Fibroblast of upper back skin (primary cell): ENCODE data around the gene GRM1.

Experiments used
- DNase-seq: peaks from one replicate; pipeline ENCODE4 v3.0.0-alpha.2; 2013

The GRM1 gene

DNA sequence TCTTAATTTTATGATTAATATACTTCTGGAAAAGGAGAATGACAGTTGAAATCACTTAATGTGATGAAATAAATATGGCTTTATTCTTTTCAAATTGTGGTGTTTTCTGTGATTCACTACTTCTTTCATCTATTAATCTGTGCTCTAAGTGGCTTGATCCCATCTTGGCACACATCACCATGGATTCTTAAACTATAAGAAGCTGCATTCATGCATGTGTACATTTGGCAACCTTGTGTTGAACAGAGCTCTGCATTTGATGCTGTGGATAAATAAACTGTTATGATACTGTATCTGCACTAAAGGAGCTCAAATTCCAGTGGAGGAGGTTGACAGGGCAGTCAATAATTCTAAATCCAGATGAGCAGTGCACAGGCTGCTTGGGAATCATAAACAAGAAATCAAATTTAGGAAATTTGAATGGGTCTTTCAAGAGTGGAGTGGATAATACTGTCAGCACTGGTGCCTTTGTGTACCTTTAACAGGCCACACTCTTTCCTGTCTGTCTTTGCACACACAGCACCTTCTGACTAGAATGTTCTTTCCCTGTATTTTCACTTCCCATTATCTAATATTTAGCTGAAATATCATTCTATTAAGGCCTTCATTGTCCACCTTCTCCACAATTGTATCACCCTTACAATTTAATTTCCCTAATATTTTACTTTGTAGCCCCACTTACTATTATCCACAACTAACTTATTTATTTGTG lies 252.9 kb downstream of the GRM1 start:
- no peak for DNase-seq

DNA sequence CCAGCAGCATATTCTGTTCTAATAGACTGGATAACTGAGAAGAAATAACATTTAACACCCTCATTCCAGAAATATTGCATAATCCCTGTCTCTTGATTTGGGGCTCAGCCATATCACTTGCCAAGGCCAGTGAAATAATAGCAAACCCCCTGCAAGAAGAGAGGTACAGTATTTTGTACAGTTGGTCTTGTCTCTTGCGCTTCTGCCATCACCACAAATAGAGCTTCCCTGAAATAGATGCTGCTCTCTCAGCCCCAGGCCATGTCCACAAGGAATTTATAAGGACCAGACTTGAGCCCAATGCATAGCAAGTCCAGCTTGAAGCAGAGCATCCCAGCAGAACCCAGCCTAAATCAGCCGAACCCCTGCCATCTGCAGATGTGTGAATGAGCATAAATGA lies 254.0 kb downstream of the GRM1 start:
- DNase-seq, result no peak

DNA sequence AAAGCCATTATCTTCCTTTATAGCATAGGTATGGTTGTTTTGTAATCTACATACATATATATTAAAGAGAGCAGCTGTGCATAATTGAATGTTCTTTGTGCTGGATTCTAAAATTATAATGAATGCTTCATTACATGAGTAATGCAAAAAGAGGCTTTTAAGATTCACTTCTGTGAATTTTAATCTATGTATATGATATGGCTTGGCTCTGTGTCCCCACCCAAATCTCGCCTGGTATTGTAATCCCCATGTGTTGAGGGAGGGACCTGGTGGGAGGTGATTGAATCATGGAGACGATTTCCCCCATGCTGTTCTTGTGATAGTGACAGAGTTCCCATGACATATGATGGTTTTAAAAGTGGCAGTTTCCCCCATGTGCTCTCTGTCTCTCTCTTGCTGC lies 255.4 kb downstream of the GRM1 start:
- DNase-seq, result no peak

DNA sequence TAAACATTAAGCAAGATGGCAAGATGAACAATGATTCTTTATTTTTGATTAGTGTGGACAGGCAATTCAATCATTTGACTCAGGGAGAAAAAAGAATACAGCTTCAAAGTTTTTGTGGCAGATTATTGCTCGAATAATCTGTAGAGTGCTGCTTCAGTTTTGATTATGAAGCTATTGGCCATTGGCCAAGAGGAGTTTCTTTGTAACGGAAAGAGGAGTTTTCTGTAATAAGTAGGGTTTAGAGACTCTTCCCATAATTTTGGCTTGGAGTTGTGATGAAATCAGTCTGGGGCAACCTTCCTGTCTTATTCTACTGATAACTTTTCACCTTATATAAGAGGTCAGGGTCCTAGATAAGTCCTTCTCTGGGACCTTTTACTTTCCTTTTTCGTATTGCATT lies 258.1 kb downstream of the GRM1 start:
- no peak for DNase-seq

DNA sequence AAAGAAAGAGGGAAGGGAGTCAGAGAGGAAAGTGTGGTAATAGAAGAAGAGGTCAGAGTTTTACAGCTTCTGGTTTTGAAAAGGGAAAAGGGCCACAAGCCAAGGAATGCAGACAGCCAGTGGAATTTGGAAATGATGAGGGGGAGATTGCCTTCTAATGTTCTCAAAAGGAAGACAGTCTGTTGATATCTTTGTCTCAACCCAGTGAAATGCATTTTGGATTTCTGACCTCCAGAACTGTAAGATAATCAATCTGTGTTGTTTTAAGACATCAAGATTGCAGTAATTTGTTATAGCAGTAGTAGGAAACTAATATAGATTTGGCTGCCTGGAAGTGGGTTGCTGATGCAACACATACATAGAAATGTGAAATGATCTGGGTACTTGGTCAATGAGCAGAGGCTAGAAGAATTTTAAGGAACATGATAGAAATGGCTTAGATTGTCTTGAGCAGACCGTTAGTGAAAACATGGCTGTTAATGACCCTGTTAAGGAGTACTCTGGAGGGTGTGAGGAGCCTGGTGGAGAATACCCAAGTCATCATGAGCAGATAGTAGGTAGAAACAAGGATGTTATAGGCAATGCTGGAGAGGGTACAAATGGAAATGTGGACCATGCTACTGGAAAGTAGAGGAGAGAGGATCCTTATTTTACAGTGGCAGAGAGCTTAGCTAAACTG lies 259.0 kb downstream of the GRM1 start:
- peak; percentile 83 for DNase-seq

DNA sequence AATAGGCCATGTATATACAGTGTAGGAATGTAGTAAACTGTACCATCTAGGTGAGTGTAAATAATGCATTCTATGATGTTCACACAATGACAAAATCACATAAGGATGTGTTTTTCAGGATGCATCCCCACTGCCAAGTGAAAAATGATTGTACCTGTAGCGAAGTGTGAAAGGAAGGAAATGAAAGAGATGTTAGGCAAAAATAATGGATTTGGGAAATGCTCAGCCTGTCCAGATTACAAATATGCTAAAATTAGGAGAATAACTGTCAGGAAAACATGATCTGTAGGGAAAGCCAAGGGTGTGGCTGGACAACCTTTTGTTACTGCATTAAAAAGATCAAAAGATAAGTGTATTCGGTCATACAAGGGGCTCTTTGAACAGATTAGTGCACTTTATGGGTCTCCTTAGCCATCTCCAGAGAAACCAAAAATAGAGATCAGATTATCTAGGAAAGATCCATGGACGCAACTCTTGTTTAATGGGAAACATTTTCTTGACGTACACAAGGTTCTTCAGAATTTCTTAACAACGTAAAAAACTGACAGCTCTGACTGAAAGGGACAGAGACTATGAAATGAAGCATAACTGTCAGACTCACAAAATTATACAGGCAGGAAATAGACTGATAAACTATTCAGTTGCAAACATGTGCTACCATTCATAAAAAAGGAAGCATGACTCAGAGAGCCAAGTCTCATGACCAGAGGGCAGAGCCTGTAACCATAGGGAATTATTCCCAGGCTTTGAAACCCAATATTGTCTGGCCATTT lies 261.1 kb downstream of the GRM1 start:
- peak; percentile 83 for DNase-seq

DNA sequence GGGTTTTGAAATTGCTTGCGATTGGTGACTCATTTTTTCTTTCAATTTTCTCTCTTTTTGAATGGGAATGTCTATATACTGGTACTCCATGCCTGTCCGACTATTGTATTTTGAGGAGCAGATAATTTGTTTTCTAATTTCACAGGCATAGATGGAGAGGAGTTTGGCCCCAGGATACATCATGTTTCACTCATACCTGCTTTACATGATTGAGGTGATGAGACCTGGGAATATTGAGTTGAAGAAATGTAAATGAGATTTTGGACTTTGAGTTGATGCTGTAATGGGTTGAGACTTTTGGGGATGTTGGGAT lies 261.7 kb downstream of the GRM1 start:
- no peak for DNase-seq

DNA sequence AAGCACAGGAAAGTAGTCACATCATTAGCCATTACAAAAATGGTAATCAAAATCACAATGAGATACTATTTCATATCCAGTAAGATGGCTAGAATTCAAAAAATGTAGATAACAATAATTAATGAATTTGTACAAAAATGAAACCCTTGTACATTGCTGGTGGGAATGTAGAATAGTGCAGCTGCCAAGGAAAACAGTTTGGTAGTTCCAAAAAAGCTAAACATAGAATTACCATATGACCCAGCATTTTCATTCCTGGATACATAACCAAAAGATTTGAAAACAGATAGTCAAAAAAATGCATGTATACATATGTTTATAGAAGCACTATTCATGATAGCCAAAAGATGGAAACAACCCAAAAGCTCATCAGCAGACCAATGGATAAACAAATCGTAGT lies 263.6 kb downstream of the GRM1 start:
- peak; percentile 13 for DNase-seq

DNA sequence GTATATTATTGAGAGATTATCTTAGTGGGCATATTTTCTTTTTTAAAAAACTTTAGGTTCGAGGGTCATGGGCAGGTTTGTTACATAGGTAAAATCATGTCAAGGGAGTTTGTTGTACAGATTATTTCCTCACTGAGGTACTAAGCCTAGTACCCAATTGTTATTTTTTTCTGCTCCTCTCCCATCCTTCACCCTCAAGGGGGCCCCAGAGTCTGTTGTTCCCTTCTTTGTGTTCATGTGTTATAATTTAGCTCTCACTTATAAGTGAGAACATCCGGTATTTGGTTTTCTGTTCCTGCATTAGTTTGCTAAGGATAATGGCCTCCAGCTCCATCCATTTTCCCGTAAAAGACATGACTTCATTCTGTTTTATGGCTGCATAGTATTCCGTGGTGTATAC lies 266.8 kb downstream of the GRM1 start:
- no peak for DNase-seq

DNA sequence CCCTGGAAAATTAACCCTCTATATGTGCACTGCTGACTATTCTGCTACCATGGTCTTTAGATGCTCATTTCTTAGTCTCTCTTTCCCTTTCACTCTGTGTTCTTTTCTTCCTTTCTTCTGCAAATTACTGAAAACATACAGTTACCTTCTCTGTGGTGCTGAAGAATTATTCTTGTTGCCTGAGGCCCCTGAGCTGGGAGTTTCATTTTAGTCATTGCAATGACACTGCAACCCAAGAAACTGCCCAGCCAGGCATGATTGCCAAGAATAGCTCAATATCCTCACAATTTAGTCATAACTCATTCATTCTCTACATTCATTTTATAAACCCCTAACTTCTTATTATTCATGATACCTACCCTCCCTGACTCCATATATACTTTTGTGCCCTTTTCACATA lies 269.0 kb downstream of the GRM1 start:
- no peak for DNase-seq

DNA sequence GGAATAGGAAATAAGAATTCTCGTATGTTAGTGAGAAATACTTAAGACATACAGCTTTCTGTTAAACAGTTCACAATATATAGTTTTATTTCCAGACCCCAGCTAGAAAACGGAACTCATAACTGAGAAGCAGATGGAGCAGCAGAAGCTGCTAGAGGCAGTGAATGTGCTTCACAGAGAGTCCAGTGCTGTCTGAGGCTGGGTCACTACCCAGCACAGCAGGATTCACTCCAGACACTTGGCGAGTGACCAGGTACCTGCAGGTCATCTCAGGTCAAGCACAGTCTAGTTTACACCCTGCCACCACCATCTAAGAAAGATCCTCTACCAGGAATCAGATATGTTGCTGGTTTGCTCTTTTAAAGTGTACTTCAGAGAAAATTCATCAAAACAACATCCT lies 271.7 kb downstream of the GRM1 start:
- no peak for DNase-seq

DNA sequence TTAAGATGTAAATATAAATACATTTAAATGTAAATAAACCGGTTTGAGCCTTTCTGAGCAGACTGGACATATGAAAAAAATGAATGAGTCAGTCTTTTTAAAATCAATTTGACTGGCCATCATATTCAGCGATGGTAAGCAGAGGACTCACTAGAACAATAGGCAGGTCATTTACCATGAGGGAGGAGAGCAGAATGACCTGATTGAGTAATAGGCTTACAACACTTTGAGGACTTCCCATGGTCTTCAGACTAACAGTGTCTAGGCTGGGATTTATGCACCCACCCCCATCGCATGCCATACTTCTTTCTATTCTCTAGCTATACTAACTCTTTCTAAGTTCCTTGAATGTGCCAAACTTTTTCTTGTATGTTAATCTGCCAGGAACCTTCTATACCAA lies 272.9 kb downstream of the GRM1 start:
- DNase-seq, result no peak

DNA sequence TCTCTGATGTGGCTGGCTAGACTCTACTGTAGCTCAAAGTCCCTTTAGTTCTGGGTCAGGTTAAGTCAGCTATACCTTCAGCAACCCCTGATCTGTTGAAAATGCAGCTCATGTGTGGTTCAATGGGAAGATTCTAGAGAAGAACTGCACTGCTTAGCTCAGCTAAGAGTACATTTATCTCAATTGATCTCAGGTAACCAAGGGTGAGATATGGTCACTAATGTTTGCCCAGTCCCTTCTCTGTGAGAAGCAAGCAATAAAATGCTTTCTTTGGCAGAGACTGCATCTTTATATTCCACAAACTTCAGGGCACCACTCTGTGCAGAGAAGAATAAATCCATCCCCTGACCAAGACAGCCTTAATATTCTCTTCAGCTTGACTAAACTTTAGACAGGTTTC lies 274.1 kb downstream of the GRM1 start:
- no peak for DNase-seq

DNA sequence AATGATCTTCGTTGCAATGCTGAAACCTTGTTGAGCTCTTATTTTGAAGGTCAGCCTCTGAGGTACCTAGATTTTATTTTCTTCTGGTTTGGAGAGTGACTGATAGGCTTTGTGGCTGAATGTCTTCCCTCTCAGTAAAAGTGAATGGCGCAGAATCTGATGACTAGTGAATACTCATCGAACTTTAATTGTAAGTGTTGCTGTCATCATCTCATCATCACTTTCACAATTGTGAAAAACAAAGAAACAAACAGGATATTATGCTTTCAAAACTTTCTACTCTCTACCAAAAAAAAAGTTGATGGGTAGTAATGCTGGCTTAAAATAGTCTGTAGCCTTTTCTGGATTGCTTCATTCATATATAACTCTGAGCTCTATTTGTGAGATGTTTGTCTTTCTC lies 275.3 kb downstream of the GRM1 start:
- no peak for DNase-seq

DNA sequence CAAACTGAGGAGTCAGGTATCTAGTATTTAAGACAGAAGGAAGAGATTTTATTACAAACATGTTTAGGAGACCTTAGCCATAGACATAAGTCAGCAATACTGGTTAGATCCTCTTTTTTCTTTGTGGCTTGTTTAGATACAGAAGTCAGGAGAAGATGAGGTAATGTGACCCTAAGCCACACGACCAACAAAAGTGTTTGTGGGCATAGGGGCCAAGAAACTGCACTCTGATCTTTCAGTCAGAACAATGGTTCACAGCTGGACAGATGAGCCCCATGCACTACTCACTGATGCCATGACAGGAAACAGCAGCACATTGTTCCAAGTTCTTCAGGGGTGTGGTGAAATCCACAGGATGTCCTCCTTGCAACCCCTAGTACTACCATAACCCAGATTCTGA lies 276.2 kb downstream of the GRM1 start:
- DNase-seq, result no peak

DNA sequence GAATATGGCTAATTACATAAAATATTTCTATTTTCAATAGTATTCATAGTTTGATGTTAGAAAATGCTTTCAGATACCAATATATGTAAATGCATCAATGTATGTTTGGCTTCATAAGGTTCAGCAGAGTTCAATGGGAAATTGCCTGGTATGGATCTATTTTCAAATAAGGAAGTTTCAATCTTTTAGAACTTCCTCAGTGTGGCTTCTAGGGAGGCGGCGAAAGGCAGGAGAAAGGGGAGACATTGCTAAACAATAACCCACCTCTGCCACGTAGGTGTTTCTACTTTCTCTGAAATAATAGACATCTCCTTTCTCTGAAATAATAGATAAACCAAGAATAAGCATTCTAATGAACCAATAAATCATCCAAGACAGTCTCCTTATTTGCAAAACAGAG lies 277.1 kb downstream of the GRM1 start:
- DNase-seq, result no peak

DNA sequence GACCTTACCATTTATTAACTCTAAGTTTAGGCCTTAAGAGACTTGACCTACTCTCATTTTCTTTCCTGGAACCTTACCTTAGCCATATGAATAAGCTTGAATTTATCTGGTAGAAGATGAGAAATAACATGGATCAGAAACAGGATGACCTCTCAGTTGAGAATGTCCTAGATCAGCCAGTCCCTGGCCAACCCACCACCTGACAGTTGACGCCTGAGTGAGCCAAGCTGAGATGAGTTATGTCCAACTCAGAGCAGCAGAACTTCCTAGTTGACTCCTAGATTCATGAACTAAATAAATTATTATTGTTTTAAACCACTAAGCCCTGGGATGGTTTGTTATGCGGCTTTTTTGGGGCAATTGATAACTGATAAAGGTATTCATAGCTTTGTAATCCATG lies 281.8 kb downstream of the GRM1 start:
- DNase-seq, result no peak

DNA sequence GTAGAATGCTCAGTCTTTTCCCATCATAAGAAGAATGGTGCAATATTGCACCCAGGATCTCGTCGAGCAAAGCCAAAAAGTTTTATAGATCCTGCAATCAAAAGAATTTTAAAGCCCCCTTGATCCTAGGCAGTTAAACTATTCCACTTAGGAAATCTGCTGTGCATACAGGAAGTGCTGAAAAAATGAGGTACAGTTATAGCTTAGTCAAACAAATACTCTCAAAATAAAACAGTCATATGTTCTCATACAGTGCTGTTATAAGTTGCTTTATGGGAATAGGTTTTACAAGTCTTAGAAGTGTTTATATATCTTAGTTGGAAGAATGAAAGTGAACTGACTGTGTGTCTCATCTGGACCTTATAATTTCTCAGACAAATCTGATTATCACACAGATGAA lies 282.2 kb downstream of the GRM1 start:
- DNase-seq, result no peak

DNA sequence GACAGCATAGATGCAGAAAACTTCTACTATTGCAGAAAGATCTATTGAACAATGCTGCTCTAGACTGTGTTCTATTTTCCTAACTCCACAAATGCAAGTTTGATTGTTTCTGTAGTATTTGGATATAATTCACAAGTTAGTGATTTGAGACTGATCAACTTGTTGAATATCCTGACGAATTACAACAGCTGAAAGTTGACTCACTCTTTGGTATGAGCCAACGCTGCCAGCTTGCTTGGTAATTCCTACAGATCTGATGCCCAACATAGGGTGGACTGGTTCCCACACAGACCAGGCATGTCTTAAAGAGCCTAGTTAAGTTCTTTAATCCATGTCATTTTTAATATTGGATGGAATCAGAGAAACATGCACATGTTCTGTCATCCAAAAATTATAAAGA lies 283.7 kb downstream of the GRM1 start:
- DNase-seq, result no peak

DNA sequence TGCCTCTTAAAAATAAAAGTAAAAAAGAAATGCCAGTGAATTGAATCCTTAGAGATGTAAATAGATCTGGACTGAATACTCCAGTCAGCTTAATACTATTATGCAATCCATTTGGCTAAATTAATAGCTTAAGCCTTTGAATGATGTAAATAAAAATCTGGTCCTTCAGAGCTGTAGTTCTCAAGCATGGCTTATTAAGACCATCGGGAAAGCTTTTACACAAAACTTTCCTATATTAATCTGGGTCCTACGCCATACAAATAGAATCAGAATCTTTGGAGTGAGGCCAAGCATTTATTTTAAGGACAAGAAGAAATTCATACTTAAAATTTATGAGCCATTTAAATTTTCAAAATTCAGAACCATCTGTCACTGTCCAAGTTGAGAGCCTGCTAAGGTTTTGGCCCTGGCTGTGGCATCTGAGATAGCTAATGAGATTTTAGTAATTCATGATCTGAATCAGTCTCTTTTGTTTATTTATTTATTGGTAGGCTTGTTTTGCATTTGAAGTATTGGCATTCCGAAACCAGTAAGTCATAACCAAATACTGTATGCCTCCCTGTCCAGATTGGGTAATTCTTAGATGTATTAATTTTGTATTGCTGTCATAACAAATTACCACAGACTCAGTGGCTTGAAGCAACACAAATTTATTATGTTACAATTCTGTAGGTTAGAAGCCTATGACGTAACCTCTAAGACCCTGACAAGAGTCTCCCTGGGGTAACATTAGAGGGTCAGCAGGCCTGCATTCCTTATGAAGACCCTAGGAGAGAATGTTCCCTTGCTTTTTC lies 286.7 kb downstream of the GRM1 start:
- no peak for DNase-seq

DNA sequence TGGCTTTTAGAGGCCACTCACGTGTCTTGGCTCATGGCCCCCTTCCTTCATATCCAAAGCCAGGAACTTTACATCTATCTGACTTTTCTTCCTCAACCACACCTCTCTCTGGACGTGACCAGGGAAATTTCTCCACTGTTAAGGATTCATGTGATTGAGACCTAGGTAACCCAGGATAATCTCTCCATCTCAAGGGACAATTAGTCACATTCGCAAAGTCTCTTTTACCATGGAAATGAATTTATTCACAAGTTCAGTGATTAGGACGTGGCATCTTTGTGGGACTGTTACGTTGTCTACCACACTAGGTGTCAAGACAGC lies 287.3 kb downstream of the GRM1 start:
- DNase-seq, result no peak

DNA sequence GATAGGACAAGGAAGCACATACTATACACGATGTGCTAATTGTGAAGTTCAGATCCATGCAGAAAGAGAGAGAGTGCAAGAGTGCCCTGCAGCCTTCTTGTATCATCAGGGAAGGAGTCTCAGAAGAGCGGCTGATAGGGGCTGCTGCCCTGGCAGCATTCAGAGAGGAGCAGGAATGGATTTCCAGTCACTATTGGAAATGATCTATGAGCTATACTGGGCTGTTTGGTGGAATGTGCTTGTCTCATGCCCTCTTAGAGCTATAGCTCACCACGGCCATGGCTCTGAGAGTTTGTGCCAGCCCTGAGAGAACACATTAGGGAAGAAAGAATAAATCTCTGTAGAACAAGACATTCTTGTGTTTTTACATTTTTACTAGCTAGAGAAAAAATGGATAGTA lies 302.2 kb downstream of the GRM1 start:
- DNase-seq, result no peak

DNA sequence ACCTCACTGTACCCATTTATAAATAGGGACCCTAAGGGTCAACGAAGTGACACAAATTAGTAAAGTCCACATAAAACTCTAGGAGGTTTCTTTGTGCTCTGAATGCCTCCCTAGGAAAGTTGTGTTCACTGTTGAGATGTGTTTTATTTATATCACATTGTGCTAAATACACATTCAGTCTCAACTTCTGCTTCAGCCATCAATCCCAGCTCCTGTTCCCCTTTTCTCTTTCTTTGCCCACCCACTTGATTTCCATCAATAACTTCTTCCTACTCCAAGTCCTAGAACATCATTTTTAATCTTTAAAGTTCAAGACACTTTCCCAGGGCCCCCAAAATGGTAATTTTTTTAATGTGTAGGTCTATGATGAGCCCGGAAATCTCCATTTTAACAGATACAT lies 306.5 kb downstream of the GRM1 start:
- no peak for DNase-seq

DNA sequence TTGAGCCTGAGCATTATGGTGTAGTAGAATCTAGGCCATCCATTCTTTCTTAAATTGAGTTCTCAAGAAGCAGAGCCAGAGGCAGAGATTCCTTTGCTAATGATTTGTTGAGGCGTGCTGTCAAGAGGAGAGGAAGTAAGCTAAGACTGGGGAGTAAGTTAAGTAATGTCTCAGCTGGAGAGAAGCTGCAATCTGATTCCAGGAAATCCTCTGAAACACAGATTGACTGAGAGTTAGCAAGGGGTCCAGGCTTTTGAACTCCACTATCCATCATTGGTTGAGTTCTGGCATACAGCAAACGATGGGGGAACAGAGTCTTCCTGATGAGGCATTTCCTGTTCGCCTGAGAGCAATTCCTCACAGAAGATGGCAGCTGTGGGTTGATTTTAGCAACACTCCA lies 307.3 kb downstream of the GRM1 start:
- DNase-seq, result peak; percentile 77
